Measurements from ENCODE around the gene HDAC7.
A peak's percentile ranks its signal among the peaks of the same experiment; 100 is the strongest.

Gene HDAC7

GRCh38 chr12:47762850-47763465 lies 56.7 kb downstream of the HDAC7 start:
- DNase-seq (ENCODE audit: low read depth, low spot score): no peak

GRCh38 chr12:47758834-47759690 lies 60.6 kb downstream of the HDAC7 start, which contains the start of gene RAPGEF3:
Gene RAPGEF3 (minus strand): TSS chr12:47758880. CDS start chr12:47758556, 324 bp downstream.
- peak; percentile 83 for DNase-seq (ENCODE audit: low read depth, low spot score)

GRCh38 chr12:47758584-47758833 lies 61.2 kb downstream of the HDAC7 start:
- DNase-seq (ENCODE audit: low read depth, low spot score): no peak

DNA sequence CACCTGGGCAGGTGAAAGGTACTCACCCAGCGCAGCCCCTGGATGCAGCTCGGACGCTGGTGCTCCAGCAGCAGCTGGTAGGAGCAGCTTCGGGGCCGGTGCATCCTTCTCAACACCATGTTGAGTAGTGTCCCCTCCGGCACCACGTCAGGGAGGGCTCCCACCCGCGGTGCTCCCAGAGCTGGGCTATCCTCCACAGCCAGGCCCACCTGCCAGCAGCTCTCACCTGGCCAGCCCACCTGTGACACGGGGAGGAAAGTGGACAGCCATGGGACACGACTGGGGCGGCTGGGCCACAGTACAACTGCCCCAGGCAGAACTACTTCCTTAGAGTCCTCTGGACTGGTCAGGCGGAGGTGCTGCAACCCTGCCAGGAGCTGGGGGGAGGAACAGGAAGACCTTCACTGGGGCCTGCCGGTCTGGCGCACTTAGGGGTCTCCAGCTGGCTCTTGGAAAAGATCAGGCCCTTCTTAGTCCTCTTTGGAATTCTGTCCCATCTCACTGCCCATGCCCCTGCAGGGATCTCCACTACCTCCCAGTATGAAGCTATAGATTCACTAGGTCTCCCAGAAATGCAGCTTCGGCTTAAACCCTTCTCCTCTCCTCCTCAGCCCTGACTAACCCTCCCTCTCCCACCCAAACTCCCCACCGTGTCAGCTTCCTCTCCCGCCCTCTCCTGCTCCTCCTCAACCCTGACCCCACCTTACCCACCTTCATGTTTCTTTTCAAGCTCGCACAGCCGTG lies 61.7 kb downstream of the HDAC7 start:
- no peak for DNase-seq (ENCODE audit: low read depth, low spot score)

- no peak for DNase-seq (ENCODE audit: low read depth, low spot score)
These were observed 62.3 kb downstream of the HDAC7 start for GRCh38 chr12:47757364-47757839.

- DNase-seq (ENCODE audit: low read depth, low spot score): no peak
These were observed 63.8 kb downstream of the HDAC7 start for GRCh38 chr12:47755655-47756562.

DNA sequence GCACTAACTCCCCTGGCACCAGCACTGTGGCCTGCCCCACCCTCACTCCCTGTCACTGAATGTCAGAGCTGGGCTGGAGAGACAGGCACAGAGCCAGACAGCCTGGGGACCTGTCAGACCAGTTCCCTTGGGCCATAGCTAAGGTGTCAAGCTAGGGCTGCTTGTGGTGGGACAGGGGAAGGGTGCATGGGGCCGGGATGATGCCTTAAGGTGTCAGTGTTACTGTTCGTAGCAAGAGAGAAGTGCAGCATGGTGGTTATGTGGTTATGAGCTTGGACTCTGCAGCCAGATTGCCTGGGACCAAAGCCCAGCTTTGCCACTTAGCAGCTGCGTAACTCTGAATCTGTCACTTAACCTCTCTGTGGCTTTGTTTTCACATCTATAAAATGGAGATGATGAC lies 64.8 kb downstream of the HDAC7 start:
- no peak for DNase-seq (ENCODE audit: low read depth, low spot score)

DNA sequence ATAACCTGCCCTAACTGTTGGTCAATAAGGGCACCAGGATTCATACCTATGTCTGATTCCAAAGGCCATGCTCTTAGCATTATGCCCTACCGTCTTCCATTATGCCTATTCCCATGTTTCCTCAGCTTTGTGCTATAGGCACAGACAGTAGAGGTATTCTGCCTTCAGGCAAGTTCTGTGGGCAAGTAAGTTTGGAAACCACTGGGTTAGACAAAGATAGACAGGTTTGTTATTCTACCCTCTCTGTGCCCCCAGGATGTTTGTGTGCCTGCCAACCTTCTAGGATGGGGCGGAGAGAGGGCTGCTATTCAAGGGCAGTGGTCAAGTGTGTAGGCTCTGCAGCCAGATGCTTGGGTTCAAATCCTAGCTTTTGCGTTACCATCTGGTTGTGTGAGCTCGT lies 65.6 kb downstream of the HDAC7 start:
- no peak for DNase-seq (ENCODE audit: low read depth, low spot score)

GRCh38 chr12:47753021-47754001 lies 66.4 kb downstream of the HDAC7 start:
- peak; percentile 85 for DNase-seq (ENCODE audit: low read depth, low spot score)

GRCh38 chr12:47752552-47752951 lies 67.2 kb downstream of the HDAC7 start:
- no peak for DNase-seq (ENCODE audit: low read depth, low spot score)

- no peak for DNase-seq (ENCODE audit: low read depth, low spot score)
These were observed 67.6 kb downstream of the HDAC7 start for GRCh38 chr12:47752121-47752520.

DNA sequence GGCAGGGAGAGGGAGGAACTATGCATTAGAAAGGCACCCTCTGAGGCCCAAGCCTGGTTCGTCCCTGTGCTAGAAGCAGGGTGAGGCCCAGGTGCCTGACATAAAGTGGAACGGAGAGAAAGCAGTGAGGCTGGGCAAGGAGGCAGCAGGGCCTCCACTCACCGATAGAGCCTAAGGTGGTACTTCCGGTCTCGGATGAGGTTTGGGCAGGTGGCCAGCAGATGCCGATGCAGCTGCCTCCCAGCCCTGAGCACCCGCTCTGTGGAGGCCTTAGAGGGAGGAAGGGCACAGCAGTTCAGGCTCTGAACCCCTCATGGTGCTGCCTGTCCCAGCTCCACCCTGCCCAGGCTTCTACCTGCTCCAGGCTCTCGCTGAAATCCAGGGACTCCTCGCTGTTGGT lies 68.1 kb downstream of the HDAC7 start:
- DNase-seq (ENCODE audit: low read depth, low spot score): no peak

- DNase-seq (ENCODE audit: low read depth, low spot score): no peak
These were observed 68.7 kb downstream of the HDAC7 start for GRCh38 chr12:47750916-47751470.

- no peak for DNase-seq (ENCODE audit: low read depth, low spot score)
These were observed 69.4 kb downstream of the HDAC7 start for GRCh38 chr12:47750229-47750798.

- no peak for DNase-seq (ENCODE audit: low read depth, low spot score)
These were observed 70.8 kb downstream of the HDAC7 start for GRCh38 chr12:47748899-47749298.

DNA sequence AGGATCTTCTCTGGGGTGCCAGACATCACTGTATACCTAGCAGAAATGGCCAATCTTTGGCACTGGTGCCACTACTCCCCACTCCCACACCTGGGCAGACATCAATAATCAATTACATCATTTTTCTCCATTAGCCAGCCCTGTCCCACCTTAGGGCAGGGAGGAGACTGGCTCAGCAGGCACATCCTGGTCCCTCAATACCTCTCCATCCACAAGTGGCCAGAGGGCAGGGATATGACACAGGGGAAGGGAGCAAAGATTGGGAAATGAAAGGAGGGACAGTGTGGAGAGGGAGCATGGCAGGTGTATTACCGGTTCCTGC lies 71.2 kb downstream of the HDAC7 start:
- DNase-seq (ENCODE audit: low read depth, low spot score): no peak

DNA sequence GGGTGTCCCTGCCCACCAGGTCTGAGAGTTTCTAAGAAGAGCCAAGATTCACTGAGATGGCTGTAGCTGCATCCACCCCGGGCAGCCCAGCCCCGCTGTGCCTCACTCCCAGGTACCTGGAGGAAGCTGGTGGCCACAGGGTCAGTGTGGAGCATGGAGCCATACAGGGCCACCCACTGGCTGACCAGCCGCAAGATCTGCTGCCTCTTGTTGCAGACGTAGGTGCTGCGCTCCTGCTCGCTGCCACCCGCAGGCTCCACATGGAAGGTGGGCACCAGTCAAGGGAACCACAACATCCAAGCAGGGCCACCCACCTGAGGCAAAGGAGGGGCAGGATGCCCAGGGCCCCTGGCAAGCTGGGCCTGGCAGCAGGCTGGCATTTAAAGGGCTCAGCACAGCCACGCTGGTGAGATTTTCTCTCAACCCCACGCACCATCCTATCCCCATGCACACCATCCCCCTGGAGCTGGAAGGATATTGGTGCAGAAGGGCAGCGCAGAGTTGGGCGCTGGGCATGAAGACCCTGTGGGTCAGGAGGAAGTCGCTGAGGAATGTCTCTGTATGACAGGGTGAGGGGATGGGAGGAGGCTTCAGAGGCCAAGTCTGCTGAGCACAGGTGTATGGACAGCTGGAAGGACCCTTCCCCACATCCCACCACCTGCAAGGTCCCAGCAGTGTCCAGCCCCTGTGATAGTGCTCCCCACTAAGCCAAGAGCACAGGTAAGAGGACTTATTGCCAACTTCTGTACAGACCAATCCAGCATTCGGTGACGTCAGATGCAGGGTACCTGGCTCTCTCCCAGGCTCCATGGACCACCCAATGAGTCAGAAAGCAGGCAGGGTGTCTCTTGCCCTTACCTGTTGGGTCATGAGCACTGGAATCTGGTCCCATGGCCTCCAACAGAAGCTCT lies 71.9 kb downstream of the HDAC7 start:
- no peak for DNase-seq (ENCODE audit: low read depth, low spot score)

- DNase-seq (ENCODE audit: low read depth, low spot score): no peak
These were observed 72.6 kb downstream of the HDAC7 start for GRCh38 chr12:47747126-47747525.

- no peak for DNase-seq (ENCODE audit: low read depth, low spot score)
These were observed 73.2 kb downstream of the HDAC7 start for GRCh38 chr12:47746523-47746922.
